PC-9 (cell line): Measurements from ENCODE around the gene UBAC1.

Experiments used
- EZH2 ChIP-seq: fragments of 200-600 bp; sonication (generic); IDR thresholded peaks from 2 replicates; pipeline ENCODE4 v1.8.0; 2017; ENCODE audit warnings: antibody characterized with exemption, low read depth
- TF ChIP-seq, protein P1 (sequence below): fragments of 200-600 bp; sonication (generic); conservative IDR thresholded peaks from 2 replicates; pipeline ENCODE4 v1.6.1; 2017; ENCODE audit warnings: mixed run types, antibody characterized with exemption, mild to moderate bottlenecking, moderate library complexity

- TF ChIP-seq, protein P1, sequence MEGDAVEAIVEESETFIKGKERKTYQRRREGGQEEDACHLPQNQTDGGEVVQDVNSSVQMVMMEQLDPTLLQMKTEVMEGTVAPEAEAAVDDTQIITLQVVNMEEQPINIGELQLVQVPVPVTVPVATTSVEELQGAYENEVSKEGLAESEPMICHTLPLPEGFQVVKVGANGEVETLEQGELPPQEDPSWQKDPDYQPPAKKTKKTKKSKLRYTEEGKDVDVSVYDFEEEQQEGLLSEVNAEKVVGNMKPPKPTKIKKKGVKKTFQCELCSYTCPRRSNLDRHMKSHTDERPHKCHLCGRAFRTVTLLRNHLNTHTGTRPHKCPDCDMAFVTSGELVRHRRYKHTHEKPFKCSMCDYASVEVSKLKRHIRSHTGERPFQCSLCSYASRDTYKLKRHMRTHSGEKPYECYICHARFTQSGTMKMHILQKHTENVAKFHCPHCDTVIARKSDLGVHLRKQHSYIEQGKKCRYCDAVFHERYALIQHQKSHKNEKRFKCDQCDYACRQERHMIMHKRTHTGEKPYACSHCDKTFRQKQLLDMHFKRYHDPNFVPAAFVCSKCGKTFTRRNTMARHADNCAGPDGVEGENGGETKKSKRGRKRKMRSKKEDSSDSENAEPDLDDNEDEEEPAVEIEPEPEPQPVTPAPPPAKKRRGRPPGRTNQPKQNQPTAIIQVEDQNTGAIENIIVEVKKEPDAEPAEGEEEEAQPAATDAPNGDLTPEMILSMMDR: no peak
- no peak for TF ChIP-seq EZH2
Measured at GRCh38 chr9:135896626-135897025, 64.5 kb downstream of the UBAC1 start.
